A673 (cell line): ENCODE data around the gene SLC22A3.

Source experiments
- EZH2 ChIP-seq: fragments of 200-600 bp; sonication (generic); IDR thresholded peaks from 2 replicates; pipeline ENCODE4 v1.6.1; 2017; ENCODE audit warnings: borderline replicate concordance, low read depth, mild to moderate bottlenecking, mixed read lengths, antibody characterized with exemption, low read length; ENCODE audit not compliant: poor library complexity, severe bottlenecking
- TF ChIP-seq, protein P1 (sequence below): fragments of 300-800, 200-600 bp; sonication (generic); conservative IDR thresholded peaks from 2 replicates; pipeline ENCODE4 v1.5.1; 2017; ENCODE audit warnings: low read depth, mild to moderate bottlenecking, antibody characterized with exemption, low read length, moderate library complexity, mixed read lengths

DNA sequence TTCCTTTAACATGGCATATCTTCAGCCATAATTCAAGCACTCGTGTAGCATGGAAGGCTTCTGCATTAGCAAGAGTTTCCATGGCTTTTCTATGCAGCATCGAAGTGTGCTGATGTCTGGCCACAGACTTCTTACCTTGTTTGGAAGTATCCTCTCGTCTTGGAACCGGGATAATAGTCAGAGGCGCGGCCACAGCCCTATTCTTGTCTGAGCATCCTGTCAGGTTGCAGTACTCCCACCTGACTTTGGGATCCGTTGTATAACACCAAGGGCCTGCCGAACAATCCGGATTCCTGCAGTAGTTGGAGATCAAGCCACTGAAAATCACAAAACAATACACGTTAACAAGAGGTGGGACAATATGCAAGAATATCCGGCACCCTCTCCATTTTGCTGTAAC lies 138.9 kb downstream of the SLC22A3 start:
- TF ChIP-seq, protein P1, sequence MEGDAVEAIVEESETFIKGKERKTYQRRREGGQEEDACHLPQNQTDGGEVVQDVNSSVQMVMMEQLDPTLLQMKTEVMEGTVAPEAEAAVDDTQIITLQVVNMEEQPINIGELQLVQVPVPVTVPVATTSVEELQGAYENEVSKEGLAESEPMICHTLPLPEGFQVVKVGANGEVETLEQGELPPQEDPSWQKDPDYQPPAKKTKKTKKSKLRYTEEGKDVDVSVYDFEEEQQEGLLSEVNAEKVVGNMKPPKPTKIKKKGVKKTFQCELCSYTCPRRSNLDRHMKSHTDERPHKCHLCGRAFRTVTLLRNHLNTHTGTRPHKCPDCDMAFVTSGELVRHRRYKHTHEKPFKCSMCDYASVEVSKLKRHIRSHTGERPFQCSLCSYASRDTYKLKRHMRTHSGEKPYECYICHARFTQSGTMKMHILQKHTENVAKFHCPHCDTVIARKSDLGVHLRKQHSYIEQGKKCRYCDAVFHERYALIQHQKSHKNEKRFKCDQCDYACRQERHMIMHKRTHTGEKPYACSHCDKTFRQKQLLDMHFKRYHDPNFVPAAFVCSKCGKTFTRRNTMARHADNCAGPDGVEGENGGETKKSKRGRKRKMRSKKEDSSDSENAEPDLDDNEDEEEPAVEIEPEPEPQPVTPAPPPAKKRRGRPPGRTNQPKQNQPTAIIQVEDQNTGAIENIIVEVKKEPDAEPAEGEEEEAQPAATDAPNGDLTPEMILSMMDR: no peak
- no peak for TF ChIP-seq EZH2
